ENCODE data around the gene C16orf96.

Gene C16orf96

DNA sequence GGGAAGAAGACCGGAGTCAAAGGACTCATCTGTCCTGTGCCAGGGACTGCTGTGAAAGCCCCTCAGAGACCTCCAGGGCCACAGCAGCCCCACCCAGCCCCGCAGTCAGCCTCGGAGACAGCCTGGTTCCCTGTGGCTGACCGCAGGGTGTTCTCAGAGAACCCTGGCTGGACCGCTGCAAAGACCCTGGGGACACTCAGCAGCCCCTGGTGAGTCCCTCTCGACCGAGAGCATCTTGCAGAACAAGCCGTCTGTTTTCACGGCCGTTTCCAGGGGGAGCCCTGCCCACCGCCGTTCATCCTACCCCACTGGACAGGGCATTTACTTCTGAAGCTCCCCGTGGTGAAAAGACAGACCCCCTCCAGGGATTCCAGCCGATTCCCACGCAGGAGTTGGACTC, 48.3 kb downstream of the C16orf96 start:
- ChIA-PET CTCF (no interaction called here), POLR2A (no interaction called here)
- no peak for TF ChIP-seq CTCF (IDR thresholded peaks at IDR 0.05; ENCODE audit: control extremely low read depth, extremely low read depth, low read depth, missing control alignments)
- DNase-seq (ENCODE audit: extremely low spot score), result no peak

DNA sequence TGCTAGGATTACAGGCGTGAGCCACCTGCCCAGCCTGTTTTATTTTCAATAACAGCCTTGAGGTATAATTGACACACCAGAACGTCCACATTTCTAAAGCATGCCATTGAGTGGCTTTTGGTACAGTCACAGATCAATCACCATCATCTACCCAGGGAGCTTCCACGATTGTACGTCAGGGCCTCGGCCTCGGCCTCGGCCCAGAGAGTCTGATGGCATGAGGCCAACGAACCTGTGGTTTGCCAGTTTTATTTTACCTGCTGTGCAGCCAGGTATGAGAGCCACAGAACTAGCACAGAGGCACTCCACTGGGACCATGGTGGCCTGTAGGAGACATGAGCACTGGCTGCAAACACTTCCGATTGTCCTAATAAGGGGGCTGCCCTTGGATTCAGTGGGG, 50.2 kb downstream of the C16orf96 start:
- no peak for DNase-seq (ENCODE audit: extremely low spot score)
- ChIA-PET CTCF (interaction anchor here (1.0 to 1.3 kb wide), 3 partner anchors 10 to 57 kb away, joined by 3 to 4 read pairs (median 3); no protein-coding TSS in a partner anchor), POLR2A (no interaction called here)
- TF ChIP-seq CTCF (IDR thresholded peaks at IDR 0.05; ENCODE audit: control extremely low read depth, extremely low read depth, low read depth, missing control alignments), result no peak

GRCh38 chr16:4607841-4608703, 51.9 kb downstream of the C16orf96 start:
- no peak for TF ChIP-seq CTCF (IDR thresholded peaks at IDR 0.05; ENCODE audit: control extremely low read depth, extremely low read depth, low read depth, missing control alignments)
- CTCF ChIA-PET, result interaction anchor here (1.3 kb wide), 1 partner anchor 8 kb away, joined by 3 read pairs; no protein-coding TSS in a partner anchor
- POLR2A ChIA-PET, result interaction anchor here (0.7 to 1.1 kb wide), 2 partner anchors 45 to 69 kb away, joined by 3 read pairs; partner anchors contain the start of gene CDIP1
- no peak for DNase-seq (ENCODE audit: extremely low spot score)

GRCh38 chr16:4608704-4608980, 52.5 kb downstream of the C16orf96 start:
- TF ChIP-seq CTCF (IDR thresholded peaks at IDR 0.05; ENCODE audit: control extremely low read depth, extremely low read depth, low read depth, missing control alignments), result no peak
- DNase-seq (ENCODE audit: extremely low spot score), result no peak
- POLR2A ChIA-PET, result interaction anchor here (0.7 to 1.1 kb wide), 2 partner anchors 44 to 70 kb away, joined by 3 read pairs; partner anchors contain the start of gene CDIP1
- CTCF ChIA-PET, result no interaction called here

DNA sequence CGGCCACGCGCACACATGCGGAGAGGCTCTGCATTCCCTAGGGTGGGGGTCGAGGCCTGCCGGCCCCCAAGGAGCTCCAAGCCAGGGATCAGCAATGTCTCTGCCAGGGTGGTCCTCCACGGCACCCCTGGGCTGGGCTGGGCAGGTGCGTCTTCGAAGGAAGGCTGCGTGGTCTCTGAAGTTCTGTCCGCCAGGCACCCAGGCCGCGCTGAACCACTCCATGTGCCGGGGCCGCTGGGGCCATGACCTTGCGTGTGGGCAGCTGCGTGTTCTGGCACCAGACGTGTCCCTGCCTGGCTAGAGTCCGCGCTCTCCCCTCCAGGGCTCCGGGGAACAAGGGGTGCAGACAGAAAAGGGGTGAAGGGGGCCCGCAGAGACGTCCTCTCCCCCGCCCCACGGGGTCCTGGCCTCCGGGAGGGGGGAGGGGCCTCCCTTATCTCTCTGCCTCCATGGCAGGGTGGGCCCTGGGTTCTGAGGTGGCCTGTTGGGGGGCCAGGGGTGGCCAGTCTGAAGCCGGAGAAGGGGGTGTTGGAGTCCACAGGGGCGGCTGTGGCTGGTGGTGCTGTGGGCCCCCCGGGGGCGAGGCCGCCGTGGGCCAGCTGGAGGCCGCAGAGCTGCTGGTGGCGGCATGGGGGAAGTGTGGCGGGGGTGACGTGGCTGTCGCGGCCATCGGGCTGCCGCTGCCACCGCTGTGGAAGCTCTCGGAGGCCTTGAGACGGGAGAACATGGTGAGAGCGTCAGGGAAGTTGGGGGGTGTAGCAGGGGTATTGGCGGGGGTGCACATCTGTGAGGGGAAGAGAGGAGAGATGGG, 53.3 kb downstream of the C16orf96 start:
- no peak for DNase-seq (ENCODE audit: extremely low spot score)
- POLR2A ChIA-PET, result no interaction called here
- CTCF ChIA-PET, result interaction anchor here (8.7 kb wide), 1 partner anchor 16 kb away, joined by 60 read pairs; the partner anchor contains the start of gene MGRN1
- TF ChIP-seq CTCF (IDR thresholded peaks at IDR 0.05; ENCODE audit: control extremely low read depth, extremely low read depth, low read depth, missing control alignments), result no peak

Data from GM10248 (cell line).